Limb (tissue), 2 donors: ENCODE results near the gene ANKS3.
"Not testable (repeated sequence)": the region's sequence is repeated elsewhere in the genome, so short reads cannot be mapped to it uniquely, and the experiment has no call there.

Source experiments
- DNase-seq, 2 donors: peaks; one replicate each; pipeline ENCODE4 v3.0.0-alpha.2; 2016; ENCODE audit errors: extremely low spot score in 2 of 2

Gene ANKS3

GRCh38 chr16:4650443-4651074 is 83.5 kb downstream of the ANKS3 start:
- DNase-seq: not testable (repeated sequence)

GRCh38 chr16:4649744-4650442 is 84.2 kb downstream of the ANKS3 start:
- no peak for DNase-seq

DNA sequence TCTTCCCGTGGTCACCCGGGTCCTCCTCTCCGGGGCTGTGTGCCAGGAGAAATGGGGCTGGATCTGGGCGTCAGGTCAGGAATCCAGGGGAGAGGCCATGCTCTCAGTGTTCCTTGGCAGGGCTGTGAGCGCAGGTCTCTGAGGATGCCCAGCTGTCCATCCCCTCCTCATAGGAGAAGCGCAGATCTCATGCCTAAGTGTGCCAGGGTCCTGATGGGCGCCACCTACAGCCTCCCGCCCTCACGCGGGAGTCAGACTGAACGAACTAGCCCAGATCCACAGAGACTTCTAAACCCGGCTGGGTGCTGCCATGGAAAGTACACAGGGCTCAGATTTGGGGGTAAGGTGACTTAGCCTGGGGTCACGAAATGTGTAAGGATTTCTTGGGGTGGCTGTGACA is 85.2 kb downstream of the ANKS3 start:
- DNase-seq: no peak

GRCh38 chr16:4647644-4647980 is 86.5 kb downstream of the ANKS3 start:
- DNase-seq: no peak

- DNase-seq: no peak
Measured at GRCh38 chr16:4646773-4647643, 87.1 kb downstream of the ANKS3 start.
